H1 (cell line): Measurements from ENCODE around the gene HLF. TPM values are rescaled to one million over a fixed set of nuclear protein-coding genes. Genes with fewer than 3 reads are reported as not detected.

Experiments
- CTCF ChIA-PET: fragments of 300-600 bp; sonication (Branson Sonifier 250); formaldehyde crosslinking; loops from one replicate; lab custom pipeline; 2021; ENCODE audit not compliant: partially characterized antibody; lab: Charles Lee
- POLR2A ChIA-PET: fragments of 300-600 bp; sonication (Branson Sonifier 250); formaldehyde crosslinking; loops from one replicate; lab custom pipeline; 2021; ENCODE audit warnings: inconsistent platforms; ENCODE audit not compliant: partially characterized antibody; lab: Charles Lee
- DNase-seq, 2 experiments: peaks; one replicate each; pipeline versions ENCODE4 v3.0.0 to v3.0.0-alpha.2; 2010 to 2022; ENCODE audit warnings: low spot score in 2 of 2, low read depth in 1 of 2, mixed read lengths in 1 of 2
- FAIRE-seq: peaks from 2 replicates; lab custom pipeline; 2011; peaks lifted over from hg19 to GRCh38; lab: Jason Lieb, UNC
- H2AFZ ChIP-seq: 2 replicates; pipeline ENCODE4 v1.8.1; 2012; ENCODE audit warnings: low read length, inconsistent platforms
- H2AK5ac ChIP-seq: 2 replicates; pipeline ENCODE4 v1.6.1; 2013; ENCODE audit warnings: low read depth, low read length
- H2BK120ac ChIP-seq: replicated peaks from 2 replicates; pipeline ENCODE3; 2013; ENCODE audit warnings: low read depth, low read length, inconsistent platforms
- H2BK12ac ChIP-seq: 2 replicates; pipeline ENCODE4 v1.6.1; 2013; ENCODE audit warnings: low read depth, low read length
- H2BK15ac ChIP-seq: 2 replicates; pipeline ENCODE4 v1.6.1; 2013; ENCODE audit warnings: low read length
- H2BK20ac ChIP-seq: 2 replicates; pipeline ENCODE4 v1.6.1; 2013; ENCODE audit warnings: low read length
- H2BK5ac ChIP-seq: 2 replicates; pipeline ENCODE4 v1.6.1; 2013; ENCODE audit warnings: low read depth, low read length
- H3K14ac ChIP-seq: 2 replicates; pipeline ENCODE4 v1.6.1; 2013; ENCODE audit warnings: inconsistent platforms; ENCODE audit not compliant: insufficient read length
- H3K18ac ChIP-seq: 2 replicates; pipeline ENCODE4 v1.6.1; 2013; ENCODE audit warnings: low read length; ENCODE audit errors: extremely low read depth
- H3K23ac ChIP-seq: 2 replicates; pipeline ENCODE4 v1.6.1; 2013; ENCODE audit warnings: inconsistent platforms; ENCODE audit not compliant: insufficient read length
- H3K23me2 ChIP-seq: 2 replicates; pipeline ENCODE4 v1.6.1; 2013; ENCODE audit warnings: low read depth, low read length
- H3K27ac ChIP-seq: 2 replicates; pipeline ENCODE4 v1.6.1; 2011; ENCODE audit warnings: low read depth, low read length, inconsistent platforms
- H3K27me3 ChIP-seq, 4 experiments: replicated peaks in 1 of 4; 1 replicate in 1 of 4; 2 replicates in 3 of 4; pipeline versions ENCODE4 v1.6.1 to v1.8.1; 2011 to 2013; ENCODE audit warnings: low read length in 3 of 4, mild to moderate bottlenecking in 3 of 4, inconsistent platforms in 2 of 4, mixed read lengths in 2 of 4, moderate library complexity in 1 of 4; ENCODE audit not compliant: control insufficient read depth in 3 of 4, insufficient read depth in 3 of 4; ENCODE audit errors: extremely low read depth in 1 of 4
- H3K36me3 ChIP-seq, 4 experiments: 2 replicates each; pipeline versions ENCODE4 v1.6.1 to v1.8.1; 2011 to 2013; ENCODE audit warnings: mild to moderate bottlenecking in 4 of 4, low read length in 3 of 4, moderate library complexity in 2 of 4, control low read depth in 1 of 4, inconsistent platforms in 1 of 4; ENCODE audit not compliant: insufficient read depth in 4 of 4, control insufficient read depth in 2 of 4
- H3K4ac ChIP-seq: replicated peaks from 2 replicates; pipeline ENCODE3; 2013; ENCODE audit warnings: low read length, low read depth, mixed read lengths, inconsistent platforms; ENCODE audit not compliant: insufficient read length
- H3K4me1 ChIP-seq, 4 experiments: replicated peaks in 1 of 4; 1 replicate in 1 of 4; 2 replicates in 3 of 4; pipeline versions ENCODE4 v1.6.1 to v1.8.1; 2011 to 2013; ENCODE audit warnings: low read length in 3 of 4, inconsistent platforms in 2 of 4, mixed read lengths in 1 of 4; ENCODE audit not compliant: insufficient read depth in 4 of 4, control insufficient read depth in 3 of 4
- H3K4me2 ChIP-seq, 2 experiments: 2 replicates each; pipeline versions ENCODE4 v1.6.1 to v1.8.1; 2011 to 2013; ENCODE audit warnings: low read depth in 2 of 2, low read length in 2 of 2, control low read depth in 1 of 2, inconsistent platforms in 1 of 2, mild to moderate bottlenecking in 1 of 2; ENCODE audit not compliant: insufficient read depth in 1 of 2
- H3K4me3 ChIP-seq, 4 experiments: fragments of 200-600, 300-600 bp in 1 of 4; sonication (generic), shearing (Covaris generic), sonication (Bioruptor Twin) in 1 of 4; 2 replicates each; pipeline versions ENCODE4 v1.5.1 to v1.8.1; 2011 to 2016; ENCODE audit warnings: low read length in 4 of 4, low read depth in 3 of 4, control low read depth in 2 of 4, inconsistent platforms in 2 of 4, mild to moderate bottlenecking in 2 of 4, mixed read lengths in 1 of 4, moderate library complexity in 1 of 4; ENCODE audit not compliant: insufficient read depth in 2 of 4; ENCODE audit errors: extremely low read depth in 1 of 4
- H3K56ac ChIP-seq: replicated peaks from 2 replicates; pipeline ENCODE3; 2013; ENCODE audit warnings: low read depth, mild to moderate bottlenecking, mixed read lengths, low read length, inconsistent platforms; ENCODE audit not compliant: insufficient read length
- H3K79me1 ChIP-seq: 2 replicates; pipeline ENCODE4 v1.6.1; 2013; ENCODE audit warnings: low read depth, low read length, control low read depth
- H3K79me2 ChIP-seq, 2 experiments: 2 replicates each; pipeline versions ENCODE4 v1.6.1 to v1.8.1; 2012 to 2013; ENCODE audit warnings: low read length in 2 of 2, mild to moderate bottlenecking in 2 of 2, inconsistent platforms in 1 of 2; ENCODE audit not compliant: insufficient read depth in 2 of 2, control insufficient read depth in 1 of 2
- H3K9ac ChIP-seq, 4 experiments: replicated peaks in 1 of 4; 1 replicate in 1 of 4; 2 replicates in 3 of 4; pipeline versions ENCODE4 v1.6.1 to v1.8.1; 2011 to 2013; ENCODE audit warnings: low read depth in 3 of 4, low read length in 3 of 4, control low read depth in 2 of 4, mild to moderate bottlenecking in 2 of 4, moderate library complexity in 2 of 4, inconsistent platforms in 1 of 4; ENCODE audit errors: extremely low read depth in 1 of 4
- H3K9me3 ChIP-seq, 2 experiments: 2 replicates each; pipeline versions ENCODE4 v1.6.1 to v1.8.1; 2012 to 2013; ENCODE audit warnings: mild to moderate bottlenecking in 2 of 2, moderate library complexity in 2 of 2, control low read depth in 1 of 2, inconsistent platforms in 1 of 2, low read depth in 1 of 2, low read length in 1 of 2, mixed read lengths in 1 of 2; ENCODE audit not compliant: insufficient read depth in 2 of 2
- H4K20me1 ChIP-seq, 2 experiments: replicated peaks in 1 of 2; 2 replicates each; pipeline versions ENCODE3 to v1.8.1; 2011 to 2013; ENCODE audit warnings: inconsistent platforms in 2 of 2, low read length in 2 of 2, mild to moderate bottlenecking in 1 of 2; ENCODE audit not compliant: insufficient read depth in 2 of 2, control insufficient read depth in 1 of 2
- H4K5ac ChIP-seq: 2 replicates; pipeline ENCODE4 v1.6.1; 2013; ENCODE audit warnings: low read length, low read depth, mixed read lengths, inconsistent platforms; ENCODE audit not compliant: insufficient read length
- H4K8ac ChIP-seq: 2 replicates; pipeline ENCODE4 v1.8.0; 2013; ENCODE audit warnings: mild to moderate bottlenecking, moderate library complexity, low read length, inconsistent platforms; ENCODE audit not compliant: insufficient read depth; ENCODE audit errors: extremely low read depth
- H4K91ac ChIP-seq: replicated peaks from 2 replicates; pipeline ENCODE3; 2013; ENCODE audit warnings: low read length, mixed read lengths, inconsistent platforms; ENCODE audit not compliant: insufficient read length
- ASH2L ChIP-seq: fragments of 200-600, 300-600 bp; sonication (generic); IDR thresholded peaks from one replicate; pipeline ENCODE4 v1.7.1; 2017; ENCODE audit warnings: low read length
- CHD1 ChIP-seq: IDR thresholded peaks from 2 replicates; pipeline ENCODE4 v1.6.1; 2012; ENCODE audit warnings: low read depth, low read length, improper control_type of control experiment
- EP300 ChIP-seq, 2 experiments: IDR thresholded peaks; 1 replicate in 1 of 2; 2 replicates in 1 of 2; pipeline ENCODE4 v1.6.1; 2011 to 2012; ENCODE audit warnings: low read depth in 2 of 2, low read length in 2 of 2, mild to moderate bottlenecking in 2 of 2, borderline replicate concordance in 1 of 2, inconsistent platforms in 1 of 2, moderate library complexity in 1 of 2
- EZH2 ChIP-seq: fragments of 200-600 bp; sonication (generic); IDR thresholded peaks from 2 replicates; pipeline ENCODE4 v1.7.1; 2012; ENCODE audit warnings: low read depth, mild to moderate bottlenecking, moderate library complexity, low read length, inconsistent platforms; ENCODE audit not compliant: severe bottlenecking
- JUND ChIP-seq: IDR thresholded peaks from 2 replicates; pipeline ENCODE4 v1.6.1; 2011; ENCODE audit warnings: mild to moderate bottlenecking, improper control_type of control experiment, low read length
- KDM5A ChIP-seq: fragments of 200-600 bp; IDR thresholded peaks from 2 replicates; pipeline ENCODE4 v1.7.1; 2012; ENCODE audit warnings: mild to moderate bottlenecking, low read length, inconsistent platforms, mixed read lengths
- NANOG ChIP-seq: IDR thresholded peaks from 2 replicates; pipeline ENCODE4 v1.6.1; 2011; ENCODE audit warnings: low read length, low read depth, mild to moderate bottlenecking, inconsistent platforms; ENCODE audit not compliant: insufficient read depth, poor library complexity, severe bottlenecking
- RAD21 ChIP-seq, 2 experiments: IDR thresholded peaks in 1 of 2; conservative IDR thresholded peaks in 1 of 2; 2 replicates each; pipeline ENCODE4 v1.6.1; 2011; ENCODE audit warnings: low read depth in 2 of 2, low read length in 2 of 2, improper control_type of control experiment in 1 of 2, inconsistent platforms in 1 of 2, mild to moderate bottlenecking in 1 of 2, moderate library complexity in 1 of 2
- TCF12 ChIP-seq: IDR thresholded peaks from 2 replicates; pipeline ENCODE4 v1.6.1; 2011; ENCODE audit warnings: low read depth, mild to moderate bottlenecking, low read length
- USF2 ChIP-seq: IDR thresholded peaks from 2 replicates; pipeline ENCODE4 v1.6.1; 2011; ENCODE audit warnings: low read length, improper control_type of control experiment
- WGBS, 2 experiments: shearing (Covaris generic) in 1 of 2; methylation state at CpG; one replicate each; pipeline versions ENCODE4 v1.1.6 to v1.1.7; 2013 to 2015; ENCODE audit warnings: low lambda C conversion rate in 2 of 2, mixed read lengths in 2 of 2, inconsistent platforms in 1 of 2, low coverage in 1 of 2, missing lambda C conversion rate in 1 of 2; ENCODE audit not compliant: insufficient replicate concordance in 2 of 2, insufficient coverage in 1 of 2, insufficient read length in 1 of 2; ENCODE audit errors: extremely low coverage in 1 of 2, missing lambda C conversion rate in 1 of 2; 5-methylcytosine and 5-hydroxymethylcytosine counted together
- polyA plus RNA-seq, 7 experiments: library from polyadenylated mRNA; depleted of rRNA in 3 of 7; stranded (reverse) in 5 of 7; unstranded in 2 of 7; fragments of >200 nt in 5 of 7; fragments of 200-250 nt in 2 of 7; gene quantifications; 1 replicate in 5 of 7; 2 replicates in 1 of 7; 4 replicates in 1 of 7; pipeline versions ENCODE4 v1.2.1 to v1.2.3, GENCODE V29; 2011 to 2013; ENCODE audit warnings: missing spikeins in 2 of 7, mixed read lengths in 2 of 7
- total RNA-seq: library from RNA; stranded (reverse); fragmentation: NEBNext Ultra II Directional; extraction: Animal tissue kit (Norgen Biotek cat#: 25700); gene quantifications from 2 replicates; pipeline ENCODE4 v1.2.1, GENCODE V29; 2021

Gene HLF
- total and polyA plus RNA-seq, 2 of the 8 experiments (the other 6 are each of a cell fraction or from before 2014, with no cell fraction given): 0.39 to 0.60 TPM

GRCh38 chr17:55274355-55275255 lies 9.8 kb downstream of the HLF start:
- Histone ChIP-seq H3K36me3 (no peaks in the 10 kb centered on the region), H4K5ac (no peak overlapping the region), H3K4me3 (no peak overlapping the region), H3K4ac (no peak overlapping the region), H3K18ac (no peak overlapping the region), H2BK120ac (no peak overlapping the region), H3K56ac (no peak overlapping the region), H2AFZ (no peak overlapping the region), H3K79me1 (no peaks in the 10 kb centered on the region), H3K23ac (no peak overlapping the region), H2BK12ac (no peak overlapping the region), H3K4me1 (no peaks in the 10 kb centered on the region), H2BK20ac (no peak overlapping the region), H4K20me1 (no peaks in the 10 kb centered on the region), H3K23me2 (no peaks in the 10 kb centered on the region), H2BK5ac (no peak overlapping the region), H2BK15ac (no peak overlapping the region), H4K8ac (no peak overlapping the region), H3K9ac (no peak overlapping the region), H2AK5ac (no peak overlapping the region), H3K27me3 (no peaks in the 10 kb centered on the region), H3K14ac (no peak overlapping the region), H3K9me3 (no peaks in the 10 kb centered on the region), H3K4me2 (no peak overlapping the region), H4K91ac (no peak overlapping the region), H3K27ac (no peak overlapping the region), H3K79me2 (no peaks in the 10 kb centered on the region)
- TF ChIP-seq KDM5A (no peak), JUND (no peak), RAD21 (IDR thresholded peaks at IDR 0.05 in 1 of 2, conservative IDR thresholded peaks at IDR 0.05 in 1 of 2; ENCODE audit: low read depth in 2 of 2, low read length in 2 of 2) (no peak), EZH2 (no peak), USF2 (no peak), CHD1 (no peak), NANOG (no peak), ASH2L (no peak), TCF12 (no peak), EP300 (IDR thresholded peaks at IDR 0.05; ENCODE audit: borderline replicate concordance in 1 of 2, low read depth in 2 of 2, low read length in 2 of 2) (no peak)
- no peak for DNase-seq
- WGBS, 2 experiments: 92% methylated on average over 7 of the region's 7 CpGs; no CpG with 5 or more reads in 1 of the 2 experiments
- FAIRE-seq: no peak
- ChIA-PET CTCF (interaction anchor here (0.7 to 1.9 kb wide), 4 partner anchors 9 to 82 kb away, joined by 3 to 6 read pairs (median 4); no protein-coding TSS in a partner anchor), POLR2A (no interaction called here)
